IPS-18c (cell line): ENCODE measurements around the gene AKT3.
"Not testable (repeated sequence)": the region's sequence is repeated elsewhere in the genome, so short reads cannot be mapped to it uniquely, and the experiment has no call there.

Experiments
- H3K4me3 ChIP-seq: 2 replicates; pipeline ENCODE4 v1.7.0; 2013; ENCODE audit warnings: low read depth, mild to moderate bottlenecking, low read length, moderate library complexity; ENCODE audit not compliant: insufficient read depth
- H3K9me3 ChIP-seq: one replicate; pipeline ENCODE4 v1.6.1; 2013; ENCODE audit warnings: mild to moderate bottlenecking, low read length, moderate library complexity; ENCODE audit not compliant: control insufficient read depth, insufficient read depth

The AKT3 gene

GRCh38 chr1:243799908-243800307 is 50.1 kb downstream of the AKT3 start:
- Histone ChIP-seq H3K9me3 (no peaks in the 10 kb centered on the region), H3K4me3 (no peak overlapping the region)

GRCh38 chr1:243798726-243799125 is 51.3 kb downstream of the AKT3 start:
- H3K9me3 ChIP-seq, result no peaks in the 10 kb centered on the region
- H3K4me3 ChIP-seq, result no peak overlapping the region

- Histone ChIP-seq H3K4me3 (no peak overlapping the region), H3K9me3 (no peaks in the 10 kb centered on the region)
Observed at GRCh38 chr1:243796016-243796415, 54.0 kb downstream of the AKT3 start.

GRCh38 chr1:243793298-243793697 is 56.7 kb downstream of the AKT3 start:
- Histone ChIP-seq H3K4me3 (no peak overlapping the region), H3K9me3 (no peaks in the 10 kb centered on the region)

- Histone ChIP-seq H3K4me3 (no peak overlapping the region), H3K9me3 (no peaks in the 10 kb centered on the region)
Observed at GRCh38 chr1:243792891-243793290, 57.2 kb downstream of the AKT3 start.

GRCh38 chr1:243792401-243792800 is 57.6 kb downstream of the AKT3 start:
- H3K9me3 ChIP-seq, result no peaks in the 10 kb centered on the region
- H3K4me3 ChIP-seq, result no peak overlapping the region

GRCh38 chr1:243791586-243792267 is 58.3 kb downstream of the AKT3 start:
- Histone ChIP-seq H3K9me3 (no peaks in the 10 kb centered on the region), H3K4me3 (no peak overlapping the region)

- Histone ChIP-seq H3K9me3 (no peaks in the 10 kb centered on the region), H3K4me3 (no peak overlapping the region)
Observed at GRCh38 chr1:243790404-243790803, 59.6 kb downstream of the AKT3 start.

- Histone ChIP-seq H3K4me3 (no peak overlapping the region), H3K9me3 (no peaks in the 10 kb centered on the region)
Observed at GRCh38 chr1:243786531-243786930, 63.5 kb downstream of the AKT3 start.

GRCh38 chr1:243784506-243784905 is 65.5 kb downstream of the AKT3 start:
- no peaks in the 10 kb centered on the region for H3K9me3 ChIP-seq
- no peak overlapping the region for H3K4me3 ChIP-seq

GRCh38 chr1:243783714-243784113 is 66.3 kb downstream of the AKT3 start:
- Histone ChIP-seq H3K9me3 (no peaks in the 10 kb centered on the region), H3K4me3 (no peak overlapping the region)

- not testable (repeated sequence) for H3K9me3 ChIP-seq, H3K4me3 ChIP-seq
Observed at GRCh38 chr1:243772361-243773050, 77.5 kb downstream of the AKT3 start.

GRCh38 chr1:243770860-243771259 is 79.2 kb downstream of the AKT3 start:
- no peak overlapping the region for H3K4me3 ChIP-seq
- H3K9me3 ChIP-seq, result no peaks in the 10 kb centered on the region

- Histone ChIP-seq H3K4me3 (no peak overlapping the region), H3K9me3 (no peaks in the 10 kb centered on the region)
Observed at GRCh38 chr1:243765676-243766075, 84.4 kb downstream of the AKT3 start.

- H3K9me3 ChIP-seq, result no peaks in the 10 kb centered on the region
- no peak overlapping the region for H3K4me3 ChIP-seq
Observed at GRCh38 chr1:243763806-243764205, 86.2 kb downstream of the AKT3 start.

- no peak overlapping the region for H3K4me3 ChIP-seq
- H3K9me3 ChIP-seq, result no peaks in the 10 kb centered on the region
Observed at GRCh38 chr1:243758647-243759046, 91.4 kb downstream of the AKT3 start.

GRCh38 chr1:243756529-243756928 is 93.5 kb downstream of the AKT3 start:
- Histone ChIP-seq H3K9me3 (no peaks in the 10 kb centered on the region), H3K4me3 (no peak overlapping the region)

GRCh38 chr1:243754348-243754747 is 95.7 kb downstream of the AKT3 start:
- no peaks in the 10 kb centered on the region for H3K9me3 ChIP-seq
- no peak overlapping the region for H3K4me3 ChIP-seq

GRCh38 chr1:243751506-243751905 is 98.5 kb downstream of the AKT3 start:
- H3K9me3 ChIP-seq, result no peaks in the 10 kb centered on the region
- no peak overlapping the region for H3K4me3 ChIP-seq
